Upper lobe of right lung (tissue), 1 donor: ENCODE measurements around the gene ASIC2. TPM values are rescaled to one million over a fixed set of nuclear protein-coding genes. Genes with fewer than 3 reads are reported as not detected.

Source experiments
- ATAC-seq: fragments of 200-7000 bp; cut with Tn5 transposase; one replicate; pipeline ENCODE4 v1.9.1; 2020; ENCODE audit warnings: mild to moderate bottlenecking, moderate library complexity
- DNase-seq: peaks from one replicate; pipeline ENCODE4 v3.0.0-alpha.2; 2020
- H3K27ac ChIP-seq: fragments of 200-600 bp; one replicate; pipeline ENCODE4 v1.8.0; 2022
- H3K27me3 ChIP-seq: fragments of 200-600 bp; one replicate; pipeline ENCODE4 v1.8.0; 2022; ENCODE audit warnings: mild to moderate bottlenecking
- H3K36me3 ChIP-seq: fragments of 200-600 bp; one replicate; pipeline ENCODE4 v1.8.0; 2022
- H3K4me1 ChIP-seq: fragments of 200-600 bp; one replicate; pipeline ENCODE4 v1.8.0; 2022
- H3K4me3 ChIP-seq: fragments of 200-600 bp; one replicate; pipeline ENCODE4 v1.8.0; 2022; ENCODE audit warnings: mild to moderate bottlenecking
- H3K9me3 ChIP-seq: fragments of 200-600 bp; one replicate; pipeline ENCODE4 v1.8.0; 2022
- intact Hi-C: fragments of 100-400 bp; cut with DNase I; formaldehyde crosslinking; loops from one replicate; pipeline ENCODE4 v1.11.0; 2022
- total RNA-seq: library from RNA; stranded (reverse); fragmentation: NEBNext Ultra II Directional; extraction: Animal tissue kit (Norgen Biotek cat#: 25700); gene quantifications from one replicate; pipeline ENCODE4 v1.2.1, GENCODE V29; 2021
- TF ChIP-seq, protein P1 (sequence below): fragments of 200-600 bp; IDR thresholded peaks from one replicate; pipeline ENCODE4 v1.8.0; 2022; ENCODE audit warnings: antibody characterized with exemption
- donor health status: DM: no; HTN: yes; CAD: no; lungs with severe emphysema.

The ASIC2 gene
- total RNA-seq, 1 donor from 2014 or later: not detected

DNA sequence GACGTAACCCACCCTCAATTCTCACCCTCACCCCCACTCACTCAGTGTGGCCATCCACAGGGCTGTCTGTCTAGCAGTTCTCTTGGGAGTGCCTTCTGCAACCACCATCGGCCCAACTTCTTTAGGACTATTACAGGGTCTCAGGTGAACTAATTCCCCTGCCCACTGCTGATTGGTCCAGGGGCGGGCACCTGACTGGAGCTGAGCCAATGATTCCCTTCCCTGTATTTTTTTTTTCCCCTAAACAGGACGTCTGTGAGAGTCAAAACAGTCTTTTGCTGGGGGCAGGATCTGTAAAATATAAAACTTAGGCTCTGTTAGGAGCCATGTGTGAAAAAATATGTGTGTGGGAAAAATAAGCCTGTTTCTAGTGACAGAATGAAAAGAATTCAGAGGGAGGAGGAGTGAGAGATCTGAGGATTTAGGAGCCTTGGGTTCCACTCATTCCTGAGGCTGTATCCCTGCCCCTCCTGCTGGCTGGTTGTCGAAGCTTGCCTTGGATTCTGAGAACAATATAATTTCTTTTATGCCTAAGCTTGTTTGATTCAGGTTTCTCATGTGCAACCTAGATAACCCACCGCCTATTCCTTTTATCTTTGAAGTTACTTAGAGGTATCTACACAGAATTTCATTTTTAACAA, 186.4 kb downstream of the ASIC2 start:
- H3K9me3 ChIP-seq: no peaks in the 10 kb centered on the region
- ATAC-seq: no peak
- no peak overlapping the region for H3K4me3 ChIP-seq
- DNase-seq: no peak
- intact Hi-C loops: no loop called here
- H3K4me1 ChIP-seq: no peaks in the 10 kb centered on the region
- H3K36me3 ChIP-seq: no peaks in the 10 kb centered on the region
- TF ChIP-seq, protein P1, sequence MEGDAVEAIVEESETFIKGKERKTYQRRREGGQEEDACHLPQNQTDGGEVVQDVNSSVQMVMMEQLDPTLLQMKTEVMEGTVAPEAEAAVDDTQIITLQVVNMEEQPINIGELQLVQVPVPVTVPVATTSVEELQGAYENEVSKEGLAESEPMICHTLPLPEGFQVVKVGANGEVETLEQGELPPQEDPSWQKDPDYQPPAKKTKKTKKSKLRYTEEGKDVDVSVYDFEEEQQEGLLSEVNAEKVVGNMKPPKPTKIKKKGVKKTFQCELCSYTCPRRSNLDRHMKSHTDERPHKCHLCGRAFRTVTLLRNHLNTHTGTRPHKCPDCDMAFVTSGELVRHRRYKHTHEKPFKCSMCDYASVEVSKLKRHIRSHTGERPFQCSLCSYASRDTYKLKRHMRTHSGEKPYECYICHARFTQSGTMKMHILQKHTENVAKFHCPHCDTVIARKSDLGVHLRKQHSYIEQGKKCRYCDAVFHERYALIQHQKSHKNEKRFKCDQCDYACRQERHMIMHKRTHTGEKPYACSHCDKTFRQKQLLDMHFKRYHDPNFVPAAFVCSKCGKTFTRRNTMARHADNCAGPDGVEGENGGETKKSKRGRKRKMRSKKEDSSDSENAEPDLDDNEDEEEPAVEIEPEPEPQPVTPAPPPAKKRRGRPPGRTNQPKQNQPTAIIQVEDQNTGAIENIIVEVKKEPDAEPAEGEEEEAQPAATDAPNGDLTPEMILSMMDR: no peak
- H3K27ac ChIP-seq: no peak overlapping the region
- H3K27me3 ChIP-seq: no peaks in the 10 kb centered on the region

DNA sequence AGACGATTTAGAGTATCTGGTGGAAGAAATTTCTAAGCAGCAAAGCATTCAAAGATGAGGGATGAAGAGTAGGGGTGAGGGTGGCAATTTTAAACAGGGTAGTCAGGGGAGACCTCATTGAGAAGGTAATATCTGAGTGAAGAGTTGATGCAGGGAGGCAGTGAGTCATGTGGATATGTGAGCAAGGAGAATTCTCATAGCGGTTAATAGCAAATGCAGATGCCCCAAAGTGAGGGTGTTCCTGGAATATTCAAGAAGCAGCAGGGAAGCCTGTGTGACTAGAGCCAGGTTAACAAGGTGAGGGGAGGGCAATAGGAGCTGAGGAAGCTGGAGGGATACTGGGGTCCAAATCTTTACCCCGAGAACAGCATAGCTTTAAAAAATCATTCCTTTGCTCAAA, 187.2 kb downstream of the ASIC2 start:
- ATAC-seq (no peak), DNase-seq (no peak)
- Histone ChIP-seq H3K9me3 (no peaks in the 10 kb centered on the region), H3K27ac (no peak overlapping the region), H3K4me1 (no peaks in the 10 kb centered on the region), H3K36me3 (no peaks in the 10 kb centered on the region), H3K4me3 (no peak overlapping the region), H3K27me3 (no peaks in the 10 kb centered on the region)
- TF ChIP-seq, protein P1: no peak
- intact Hi-C loops: no loop called here

DNA sequence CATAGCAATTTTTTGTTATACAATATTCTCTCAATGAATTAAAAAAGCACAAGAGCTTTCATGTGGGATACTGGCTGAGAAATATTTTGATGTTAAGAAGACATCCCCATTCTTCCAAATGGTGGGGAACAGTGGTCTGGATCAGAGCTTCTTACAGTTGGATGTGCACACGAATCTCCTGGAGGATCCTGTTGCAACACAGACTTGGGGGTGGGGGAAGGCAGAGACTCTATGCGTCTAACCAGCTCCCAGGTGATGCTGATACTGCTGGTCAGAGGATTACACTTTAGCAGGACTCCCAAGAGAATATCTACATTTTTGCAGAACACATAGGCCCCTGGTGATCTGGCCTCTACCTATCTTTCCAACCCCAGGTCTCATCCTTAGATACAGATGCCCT, 193.2 kb downstream of the ASIC2 start:
- H3K27me3 ChIP-seq: no peaks in the 10 kb centered on the region
- H3K4me1 ChIP-seq: no peaks in the 10 kb centered on the region
- H3K27ac ChIP-seq: no peak overlapping the region
- H3K4me3 ChIP-seq: no peak overlapping the region
- no peaks in the 10 kb centered on the region for H3K9me3 ChIP-seq
- H3K36me3 ChIP-seq: no peaks in the 10 kb centered on the region
- DNase-seq: no peak
- TF ChIP-seq, protein P1: no peak
- intact Hi-C loops: no loop called here
- no peak for ATAC-seq

DNA sequence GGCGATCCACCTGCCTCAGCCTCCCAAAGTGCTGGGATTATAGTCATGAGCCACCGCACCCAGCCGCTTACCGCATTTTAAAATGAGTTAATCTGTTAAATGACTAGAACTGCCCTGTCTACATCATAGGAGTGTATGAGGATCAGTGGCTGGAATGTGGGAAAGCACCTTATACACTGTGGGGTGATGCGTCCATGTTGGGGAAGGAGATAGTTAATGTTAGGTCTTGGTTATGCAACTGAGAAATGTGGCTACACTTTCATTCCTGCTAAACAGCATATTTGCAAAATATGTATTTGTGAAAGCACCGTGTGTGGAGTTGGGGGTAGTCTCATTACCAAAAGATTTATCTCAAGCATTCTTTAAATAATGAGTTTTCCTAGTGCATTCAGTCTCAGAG, 193.8 kb downstream of the ASIC2 start:
- DNase-seq (no peak), ATAC-seq (no peak)
- intact Hi-C loops: no loop called here
- Histone ChIP-seq H3K4me1 (no peaks in the 10 kb centered on the region), H3K27ac (no peak overlapping the region), H3K27me3 (peaks cover 5% of the 10 kb centered on the region), H3K9me3 (no peaks in the 10 kb centered on the region), H3K36me3 (no peaks in the 10 kb centered on the region), H3K4me3 (no peak overlapping the region)
- TF ChIP-seq, protein P1: no peak

DNA sequence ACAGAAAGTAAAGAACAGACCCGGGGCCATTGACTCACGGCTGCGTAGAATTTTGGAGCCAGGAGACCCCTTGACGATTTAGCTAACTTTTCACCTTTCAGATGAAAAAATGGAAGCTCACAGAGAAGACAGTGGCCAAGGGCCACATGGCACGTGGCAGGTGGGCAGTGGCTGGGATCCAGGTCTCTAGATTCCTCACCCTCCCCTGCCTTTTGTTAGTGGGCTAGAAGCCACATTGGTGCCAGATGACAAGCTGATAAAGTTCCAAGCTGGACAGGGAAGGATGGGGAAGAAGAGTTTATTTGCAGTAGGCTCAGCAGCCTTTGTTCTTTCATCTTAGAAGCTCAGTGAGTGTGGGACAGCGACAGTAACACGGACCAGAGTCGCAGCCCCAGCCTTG, 195.7 kb downstream of the ASIC2 start:
- no peaks in the 10 kb centered on the region for H3K4me1 ChIP-seq
- no peaks in the 10 kb centered on the region for H3K9me3 ChIP-seq
- peaks cover 15% of the 10 kb centered on the region for H3K27me3 ChIP-seq
- TF ChIP-seq, protein P1: no peak
- no peaks in the 10 kb centered on the region for H3K36me3 ChIP-seq
- ATAC-seq: no peak
- DNase-seq: no peak
- no peak overlapping the region for H3K4me3 ChIP-seq
- no peak overlapping the region for H3K27ac ChIP-seq
- intact Hi-C loops: no loop called here

DNA sequence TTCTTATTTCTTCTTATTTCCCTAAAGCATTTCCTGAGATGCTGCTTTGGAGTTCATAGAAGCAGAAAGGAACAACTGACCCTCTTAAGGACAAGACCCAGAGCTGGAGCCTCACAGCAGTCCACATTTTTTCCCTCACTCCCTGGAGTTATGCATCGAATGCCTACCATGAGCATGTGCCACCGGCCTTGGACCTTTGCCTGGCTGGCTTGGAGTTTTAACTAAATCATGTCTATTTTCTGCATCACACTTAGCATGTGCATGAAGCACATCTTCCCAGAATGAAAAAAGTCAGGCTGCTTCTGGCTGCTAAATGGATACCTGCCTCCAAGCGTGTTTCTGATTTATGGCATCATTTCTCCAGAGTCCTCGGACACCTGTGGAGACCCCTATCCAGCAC, 196.9 kb downstream of the ASIC2 start:
- TF ChIP-seq, protein P1: no peak
- no peak overlapping the region for H3K27ac ChIP-seq
- intact Hi-C loops: no loop called here
- DNase-seq: no peak
- ATAC-seq: no peak
- H3K27me3 ChIP-seq: peaks cover 20% of the 10 kb centered on the region
- no peaks in the 10 kb centered on the region for H3K36me3 ChIP-seq
- H3K4me1 ChIP-seq: no peaks in the 10 kb centered on the region
- H3K4me3 ChIP-seq: no peak overlapping the region
- no peaks in the 10 kb centered on the region for H3K9me3 ChIP-seq
